HCT116 (cell line): Measurements from ENCODE around the gene TOX4. TPM values are rescaled to one million over a fixed set of nuclear protein-coding genes. Genes with fewer than 3 reads are reported as not detected.

Experiments used
- ATAC-seq: fragments of 200-7000 bp; cut with Tn5 transposase; 2 replicates; pipeline ENCODE4 v1.9.1; 2020; ENCODE audit warnings: mild to moderate bottlenecking, moderate library complexity
- BruUV-seq: library from RNA; stranded (reverse); fragments of 400-500 nt; replicated peaks from 2 replicates; lab custom pipeline; 2021; lab: Mats Ljungman, UMichigan
- CTCF ChIA-PET: fragments of 300-600 bp; sonication (Branson Sonifier 250); formaldehyde crosslinking; loops from one replicate; lab custom pipeline; 2021; ENCODE audit warnings: antibody characterized with exemption; lab: Charles Lee
- POLR2A ChIA-PET: fragments of 300-600, 350-600 bp; sonication (Branson Sonifier 250); formaldehyde crosslinking; loops from one replicate; lab custom pipeline; 2021; ENCODE audit warnings: antibody characterized with exemption; lab: Charles Lee
- RAD21 ChIA-PET, 2 experiments: fragments of 300-600 bp; sonication (Branson Sonifier 250); formaldehyde crosslinking; loops; one replicate each; lab custom pipeline; 2023; ENCODE audit warnings: low total read pairs in 2 of 2; ENCODE audit not compliant: uncharacterized antibody in 2 of 2, unreplicated experiment in 2 of 2, low non-redundant PET in 1 of 2; lab: Charles Lee
- DNase-seq: peaks from one replicate; pipeline ENCODE4 v3.0.0-alpha.2; 2010; ENCODE audit warnings: low read depth, low spot score
- H2AFZ ChIP-seq: fragments of 200-600 bp; shearing (Covaris generic), sonication (generic); 2 replicates; pipeline ENCODE4 v1.6.1; 2017; ENCODE audit warnings: low read depth, mixed run types, mixed read lengths, antibody characterized with exemption, low read length; ENCODE audit not compliant: poor library complexity, severe bottlenecking
- H3K27ac ChIP-seq: 2 replicates; pipeline ENCODE4 v1.5.1; 2012; ENCODE audit warnings: low read depth, low read length
- H3K27me3 ChIP-seq: fragments of 200-600 bp; sonication (generic); 2 replicates; pipeline ENCODE4 v1.6.1; 2016; ENCODE audit warnings: mixed run types, low read length, mixed read lengths; ENCODE audit not compliant: insufficient read depth
- H3K36me3 ChIP-seq, 2 experiments: fragments of 200-500 bp in 1 of 2; fragments of 200-600 bp in 1 of 2; sonication (Bioruptor generic) in 1 of 2; sonication (generic) in 1 of 2; 2 replicates each; pipeline versions ENCODE4 v1.5.1 to v1.6.1; 2014 to 2016; ENCODE audit warnings: low read length in 2 of 2, inconsistent platforms in 1 of 2, mixed read lengths in 1 of 2, mixed run types in 1 of 2; ENCODE audit not compliant: insufficient read depth in 2 of 2, control insufficient read depth in 1 of 2
- H3K4me1 ChIP-seq, 2 experiments: fragments of 200-600 bp in 1 of 2; sonication (generic) in 1 of 2; 2 replicates each; pipeline versions ENCODE4 v1.5.1 to v1.6.1; 2012 to 2017; ENCODE audit warnings: low read length in 2 of 2, inconsistent platforms in 1 of 2, mild to moderate bottlenecking in 1 of 2, mixed read lengths in 1 of 2, mixed run types in 1 of 2, moderate library complexity in 1 of 2; ENCODE audit not compliant: insufficient read depth in 2 of 2, control insufficient read depth in 1 of 2
- H3K4me2 ChIP-seq: fragments of 200-600 bp; sonication (generic); 2 replicates; pipeline ENCODE4 v1.6.1; 2017; ENCODE audit warnings: mixed run types, low read length, mixed read lengths
- H3K4me3 ChIP-seq, 2 experiments: fragments of 200-600 bp in 1 of 2; sonication (generic) in 1 of 2; replicated peaks in 1 of 2; 2 replicates each; pipeline ENCODE4 v1.5.1; 2011 to 2016; ENCODE audit warnings: low read length in 2 of 2, control low read depth in 1 of 2, low read depth in 1 of 2, mild to moderate bottlenecking in 1 of 2, mixed read lengths in 1 of 2, mixed run types in 1 of 2
- H3K79me2 ChIP-seq: fragments of 200-600 bp; sonication (generic); 2 replicates; pipeline ENCODE4 v1.6.1; 2017; ENCODE audit warnings: mild to moderate bottlenecking, mixed run types, low read length, moderate library complexity, mixed read lengths; ENCODE audit not compliant: insufficient read depth
- H3K9ac ChIP-seq: fragments of 200-600 bp; sonication (generic); 2 replicates; pipeline ENCODE4 v1.6.1; 2016; ENCODE audit warnings: low read length, mixed read lengths
- H3K9me2 ChIP-seq: fragments of 200-600 bp; sonication (generic), shearing (Covaris generic); 2 replicates; pipeline ENCODE4 v1.6.1; 2017; ENCODE audit warnings: mixed run types, mild to moderate bottlenecking, moderate library complexity; ENCODE audit not compliant: insufficient read depth
- H3K9me3 ChIP-seq, 2 experiments: fragments of 200-500 bp in 1 of 2; fragments of 200-600 bp in 1 of 2; sonication (Bioruptor generic) in 1 of 2; sonication (generic) in 1 of 2; 2 replicates each; pipeline ENCODE4 v1.6.1; 2014 to 2017; ENCODE audit warnings: low read length in 2 of 2, mixed read lengths in 2 of 2, inconsistent platforms in 1 of 2, low read depth in 1 of 2, mild to moderate bottlenecking in 1 of 2, mixed run types in 1 of 2, moderate library complexity in 1 of 2; ENCODE audit not compliant: control insufficient read depth in 1 of 2, insufficient read depth in 1 of 2
- H4K20me1 ChIP-seq: fragments of 200-600 bp; sonication (generic), shearing (Covaris generic); 2 replicates; pipeline ENCODE4 v1.6.1; 2017; ENCODE audit warnings: mixed run types, mild to moderate bottlenecking, moderate library complexity; ENCODE audit not compliant: insufficient read depth
- ATF3 ChIP-seq: IDR thresholded peaks from 2 replicates; pipeline ENCODE4 v1.6.1; 2012
- CEBPB ChIP-seq: IDR thresholded peaks from 2 replicates; pipeline ENCODE4 v1.6.1; 2012; ENCODE audit warnings: low read depth
- CTCF ChIP-seq, 3 experiments: fragments of 200-600 bp in 1 of 3; sonication (generic) in 1 of 3; IDR thresholded peaks in 2 of 3; conservative IDR thresholded peaks in 1 of 3; 2 replicates each; pipeline ENCODE4 v1.5.1; 2012 to 2017; ENCODE audit warnings: low read depth in 2 of 3, low read length in 2 of 3, antibody characterized with exemption in 1 of 3, borderline replicate concordance in 1 of 3, control low read depth in 1 of 3, mild to moderate bottlenecking in 1 of 3, mixed read lengths in 1 of 3, mixed run types in 1 of 3, moderate library complexity in 1 of 3; ENCODE audit not compliant: insufficient read depth in 1 of 3
- EZH2phosphoT487 ChIP-seq: fragments of 200-600 bp; IDR thresholded peaks from 2 replicates; pipeline ENCODE4 v1.6.1; 2018; ENCODE audit warnings: antibody characterized with exemption, borderline replicate concordance
- JUND ChIP-seq: IDR thresholded peaks from 2 replicates; pipeline ENCODE4 v1.6.1; 2012
- MAX ChIP-seq: IDR thresholded peaks from 2 replicates; pipeline ENCODE4 v1.6.1; 2012
- POLR2AphosphoS5 ChIP-seq: IDR thresholded peaks from 2 replicates; pipeline ENCODE4 v1.6.1; 2011; ENCODE audit warnings: mild to moderate bottlenecking, low read depth, low read length, moderate library complexity
- RAD21 ChIP-seq: IDR thresholded peaks from 2 replicates; pipeline ENCODE4 v1.6.1; 2012; ENCODE audit warnings: low read depth, mild to moderate bottlenecking
- SIN3A ChIP-seq: IDR thresholded peaks from 2 replicates; pipeline ENCODE4 v1.6.1; 2012; ENCODE audit warnings: low read depth
- SRF ChIP-seq: IDR thresholded peaks from 2 replicates; pipeline ENCODE4 v1.6.1; 2012; ENCODE audit warnings: low read depth
- YY1 ChIP-seq: IDR thresholded peaks from 2 replicates; pipeline ENCODE4 v1.6.1; 2011; ENCODE audit warnings: low read length, low read depth, moderate library complexity, mild to moderate bottlenecking; ENCODE audit not compliant: insufficient replicate concordance; ENCODE audit errors: extremely low read depth
- ZFX ChIP-seq: fragments of 450-650 bp; IDR thresholded peaks from 2 replicates; pipeline ENCODE4 v1.6.1; 2017
- ZNF274 ChIP-seq: fragments of 200-500 bp; sonication (Bioruptor generic); IDR thresholded peaks from 2 replicates; pipeline ENCODE4 v1.6.1; 2014; ENCODE audit warnings: mild to moderate bottlenecking, low read depth, low read length, inconsistent platforms
- intact Hi-C: fragments of 100-400 bp; cut with micrococcal nuclease; formaldehyde crosslinking; loops from 2 replicates; pipeline ENCODE4 v1.10.0; 2022
- total RNA-seq: library from RNA; stranded (reverse); gene quantifications from one replicate; pipeline ENCODE4 v1.2.1, GENCODE V29; 2021; ENCODE audit not compliant: unreplicated experiment

Gene TOX4
- total RNA-seq, 1 experiment from 2014 or later = 58.5 TPM

- intact Hi-C loops = no loop called here
- ChIA-PET RAD21 (no interaction called here), CTCF (interaction anchor here (0.8 to 1.4 kb wide), 2 partner anchors 16 to 59 kb away, joined by 3 to 4 read pairs; partner anchors contain the start of gene CHD8), POLR2A (no interaction called here)
- Histone ChIP-seq H3K4me1 (peaks cover 7 to 15% of the 10 kb centered on the region in 2 experiments; a peak in 3 of 4 replicates), H3K36me3 (no peaks in the 10 kb centered on the region), H4K20me1 (no peaks in the 10 kb centered on the region), H3K4me2 (no peak overlapping the region), H3K4me3 (no peak overlapping the region), H3K9ac (no peak overlapping the region)
- no peak for DNase-seq
- no peak for ATAC-seq
- TF ChIP-seq POLR2AphosphoS5 = no peak
- TF ChIP-seq RAD21 = no peak
- no peak for TF ChIP-seq MAX
- no peak for TF ChIP-seq YY1
- no peak for TF ChIP-seq SRF
- TF ChIP-seq EZH2phosphoT487 = no peak
- TF ChIP-seq ATF3 = no peak
- no peak for TF ChIP-seq SIN3A
- TF ChIP-seq CTCF (IDR thresholded peaks at IDR 0.05 in 2 of 3, conservative IDR thresholded peaks at IDR 0.05 in 1 of 3; ENCODE audit: borderline replicate concordance in 1 of 3, insufficient read depth in 1 of 3, low read depth in 2 of 3, low read length in 2 of 3) = no peak
- no peak for TF ChIP-seq ZNF274
- no peak for TF ChIP-seq CEBPB
- no peak for TF ChIP-seq JUND
- TF ChIP-seq ZFX = no peak
- TF ChIP-seq, all 23 proteins: peak for 0
- Histone ChIP-seq H3K9me2 (no peaks in the 10 kb centered on the region), H3K27ac (no peak overlapping the region), H2AFZ (no peak overlapping the region), H3K79me2 (peaks cover 18% of the 10 kb centered on the region), H3K9me3 (no peaks in the 10 kb centered on the region), H3K27me3 (no peaks in the 10 kb centered on the region)
- no TSS peak for BruUV-seq
These were observed 37.3 kb downstream of the TOX4 start for GRCh38 chr14:21514341-21514740.
